GM12878 (cell line): ENCODE results near the gene PMIS2. TPM values are rescaled to one million over a fixed set of nuclear protein-coding genes. Genes with fewer than 3 reads are reported as not detected.

Source experiments
- CBFB ChIP-seq: IDR thresholded peaks from 2 replicates; pipeline ENCODE4 v1.6.1; 2016; ENCODE audit warnings: antibody characterized with exemption, low read depth
- CREB1 ChIP-seq: IDR thresholded peaks from 2 replicates; pipeline ENCODE4 v1.6.1; 2012; ENCODE audit warnings: low read depth, mild to moderate bottlenecking, inconsistent platforms
- E2F8 ChIP-seq: fragments of 450-650 bp; IDR thresholded peaks from 2 replicates; pipeline ENCODE4 v1.6.1; 2018; ENCODE audit warnings: mild to moderate bottlenecking, low read depth, moderate library complexity; ENCODE audit not compliant: partially characterized antibody
- MXI1 ChIP-seq: fragments of 150-350 bp; IDR thresholded peaks from 2 replicates; pipeline ENCODE4 v1.6.1; 2011; ENCODE audit warnings: low read depth, mild to moderate bottlenecking, inconsistent platforms, low read length, improper control_type of control experiment
- SMC3 ChIP-seq: IDR thresholded peaks from 2 replicates; pipeline ENCODE4 v1.6.1; 2011; ENCODE audit warnings: low read length, improper control_type of control experiment, borderline replicate concordance
- ZNF592 ChIP-seq: fragments of 450-650 bp; IDR thresholded peaks from 2 replicates; pipeline ENCODE4 v1.6.1; 2017; ENCODE audit warnings: mild to moderate bottlenecking, moderate library complexity
- polyA plus RNA-seq, 11 experiments: library from polyadenylated mRNA; depleted of rRNA in 4 of 11; unstranded in 6 of 11; stranded (reverse) in 5 of 11; fragments of >200 nt; fragmentation: Nextera tagmentation in 4 of 11; fragmentation: Illumina TruSeq in 1 of 11; extraction: Ambion mirVana in 4 of 11; extraction: Trizol in 1 of 11; gene quantifications; 1 replicate in 1 of 11; 2 replicates in 10 of 11; pipeline versions ENCODE4 v1.2.1 to v1.2.3, GENCODE V29; 2011 to 2016; ENCODE audit warnings: inconsistent platforms in 2 of 11, missing spikeins in 2 of 11, low read depth in 1 of 11
- total RNA-seq, 4 experiments: library from RNA; depleted of rRNA in 3 of 4; stranded (reverse); fragments of >200 nt in 3 of 4; fragmentation: Illumina TruSeq in 1 of 4; extraction: Trizol in 1 of 4; gene quantifications; 2 replicates each; pipeline versions ENCODE4 v1.2.1 to v1.2.3, GENCODE V29; 2013 to 2021

The PMIS2 gene
- total and polyA plus RNA-seq, 10 of the 15 experiments (the other 5 are each of a cell fraction or from before 2014, with no cell fraction given) = not detected

- TF ChIP-seq E2F8 (no peak), MXI1 (no peak), SMC3 (no peak), ZNF592 (no peak), CBFB (no peak), CREB1 (no peak)
Measured at GRCh38 chr19:35551091-35551810, 34.7 kb upstream of the PMIS2 start (continued).
